Measurements from ENCODE around the gene SV2C.

The SV2C gene

GRCh38 chr5:76180814-76181805, 97.9 kb downstream of the SV2C start:
- Histone ChIP-seq H3K9me2 (replicated peaks; ENCODE audit: insufficient read depth, low read length) (no peaks in the 10 kb centered on the region), H4K20me1 (ENCODE audit: insufficient read depth, low read length) (no peaks in the 10 kb centered on the region), H3F3A (ENCODE audit: insufficient read depth, low read length) (peaks cover 5% of the 10 kb centered on the region; the same call in 1 of the 2 replicates), H2AFZ (ENCODE audit: low read length) (no peak overlapping the region), H3K36me3 (replicated peaks; ENCODE audit: insufficient read depth, low read length) (no peaks in the 10 kb centered on the region), H3K4me3 (ENCODE audit: low read length) (no peak overlapping the region), H3K9ac (ENCODE audit: low read length) (no peak overlapping the region), H3K9me3 (replicated peaks; ENCODE audit: insufficient read depth, low read length) (no peaks in the 10 kb centered on the region), H3K27ac (ENCODE audit: low read length) (no peak overlapping the region), H3K4me2 (ENCODE audit: low read depth, low read length) (no peak overlapping the region), H3K4me1 (ENCODE audit: low read length) (peaks cover 6% of the 10 kb centered on the region), H3K79me2 (ENCODE audit: low read length) (no peaks in the 10 kb centered on the region), H3K27me3 (replicated peaks; ENCODE audit: insufficient read depth, low read length) (no peaks in the 10 kb centered on the region)
- DNase-seq = no peak
- TF ChIP-seq, protein P1, sequence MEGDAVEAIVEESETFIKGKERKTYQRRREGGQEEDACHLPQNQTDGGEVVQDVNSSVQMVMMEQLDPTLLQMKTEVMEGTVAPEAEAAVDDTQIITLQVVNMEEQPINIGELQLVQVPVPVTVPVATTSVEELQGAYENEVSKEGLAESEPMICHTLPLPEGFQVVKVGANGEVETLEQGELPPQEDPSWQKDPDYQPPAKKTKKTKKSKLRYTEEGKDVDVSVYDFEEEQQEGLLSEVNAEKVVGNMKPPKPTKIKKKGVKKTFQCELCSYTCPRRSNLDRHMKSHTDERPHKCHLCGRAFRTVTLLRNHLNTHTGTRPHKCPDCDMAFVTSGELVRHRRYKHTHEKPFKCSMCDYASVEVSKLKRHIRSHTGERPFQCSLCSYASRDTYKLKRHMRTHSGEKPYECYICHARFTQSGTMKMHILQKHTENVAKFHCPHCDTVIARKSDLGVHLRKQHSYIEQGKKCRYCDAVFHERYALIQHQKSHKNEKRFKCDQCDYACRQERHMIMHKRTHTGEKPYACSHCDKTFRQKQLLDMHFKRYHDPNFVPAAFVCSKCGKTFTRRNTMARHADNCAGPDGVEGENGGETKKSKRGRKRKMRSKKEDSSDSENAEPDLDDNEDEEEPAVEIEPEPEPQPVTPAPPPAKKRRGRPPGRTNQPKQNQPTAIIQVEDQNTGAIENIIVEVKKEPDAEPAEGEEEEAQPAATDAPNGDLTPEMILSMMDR (IDR thresholded peaks at IDR 0.05; ENCODE audit: low read length) = no peak

DNA sequence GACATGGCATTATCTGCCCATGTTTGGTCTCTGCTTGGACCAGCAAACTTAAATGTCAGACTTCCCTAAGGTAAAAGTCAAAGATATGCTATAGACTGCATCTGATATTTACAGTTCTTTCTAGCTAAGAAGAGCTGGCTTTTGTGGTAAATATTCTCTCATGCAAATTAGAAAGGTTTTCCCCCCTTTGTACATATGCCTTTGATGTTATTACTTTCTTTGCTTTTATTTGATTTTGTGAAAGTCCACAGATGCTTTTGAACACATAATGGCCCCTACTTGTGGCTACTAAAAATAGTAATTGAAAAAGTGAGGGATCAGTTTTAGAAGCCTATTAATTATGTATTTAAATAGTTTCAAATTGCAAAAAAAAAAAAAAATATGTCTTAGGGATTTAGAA, 104.2 kb downstream of the SV2C start:
- Histone ChIP-seq H3K79me2 (ENCODE audit: low read length) (no peaks in the 10 kb centered on the region), H3K27ac (ENCODE audit: low read length) (no peak overlapping the region), H3K9me2 (replicated peaks; ENCODE audit: insufficient read depth, low read length) (no peaks in the 10 kb centered on the region), H2AFZ (ENCODE audit: low read length) (no peak overlapping the region), H3K9ac (ENCODE audit: low read length) (no peak overlapping the region), H3F3A (ENCODE audit: insufficient read depth, low read length) (no peaks in the 10 kb centered on the region), H3K27me3 (replicated peaks; ENCODE audit: insufficient read depth, low read length) (no peaks in the 10 kb centered on the region), H4K20me1 (ENCODE audit: insufficient read depth, low read length) (no peaks in the 10 kb centered on the region), H3K4me2 (ENCODE audit: low read depth, low read length) (no peak overlapping the region), H3K9me3 (replicated peaks; ENCODE audit: insufficient read depth, low read length) (no peaks in the 10 kb centered on the region), H3K4me3 (ENCODE audit: low read length) (no peak overlapping the region), H3K36me3 (replicated peaks; ENCODE audit: insufficient read depth, low read length) (no peaks in the 10 kb centered on the region), H3K4me1 (ENCODE audit: low read length) (no peaks in the 10 kb centered on the region)
- no peak for DNase-seq
- TF ChIP-seq, protein P1 (IDR thresholded peaks at IDR 0.05; ENCODE audit: low read length) = no peak
- TF ChIP-seq EZH2phosphoT487 (IDR thresholded peaks at IDR 0.05; ENCODE audit: low read length) = no peak
- TF ChIP-seq EZH2 (optimal IDR thresholded peaks at IDR 0.05; ENCODE audit: low read depth, low read length) = no peak

DNA sequence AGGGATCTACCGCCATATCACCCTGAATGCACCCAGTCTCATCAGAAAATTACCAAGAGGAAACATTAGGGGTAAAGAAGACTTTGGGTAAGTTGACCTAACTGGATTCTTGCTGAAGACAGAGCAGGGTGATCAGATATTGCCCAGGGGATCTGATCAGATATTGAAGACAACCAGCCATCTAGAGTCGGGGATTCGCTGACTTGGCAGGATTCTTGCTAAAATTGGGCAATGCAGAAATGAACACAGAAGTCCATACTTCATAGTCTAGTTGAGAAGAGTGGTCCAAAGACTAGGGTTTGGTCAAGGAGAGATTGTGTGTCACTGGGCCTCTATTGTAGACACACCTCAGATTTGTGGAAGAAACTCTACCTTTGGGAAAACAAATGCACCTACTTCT, 107.2 kb downstream of the SV2C start:
- H3K4me3 ChIP-seq (ENCODE audit: low read length) = no peak overlapping the region
- no peaks in the 10 kb centered on the region for H3K4me1 ChIP-seq (ENCODE audit: low read length)
- H3K4me2 ChIP-seq (ENCODE audit: low read depth, low read length) = no peak overlapping the region
- H3K9me2 ChIP-seq (replicated peaks; ENCODE audit: insufficient read depth, low read length) = no peaks in the 10 kb centered on the region
- H3K9me3 ChIP-seq (replicated peaks; ENCODE audit: insufficient read depth, low read length) = no peaks in the 10 kb centered on the region
- no peaks in the 10 kb centered on the region for H3K36me3 ChIP-seq (replicated peaks; ENCODE audit: insufficient read depth, low read length)
- DNase-seq = no peak
- TF ChIP-seq EZH2 (optimal IDR thresholded peaks at IDR 0.05; ENCODE audit: low read depth, low read length) = no peak
- TF ChIP-seq EZH2phosphoT487 (IDR thresholded peaks at IDR 0.05; ENCODE audit: low read length) = no peak
- TF ChIP-seq, protein P1 (IDR thresholded peaks at IDR 0.05; ENCODE audit: low read length) = no peak
- H3K27me3 ChIP-seq (replicated peaks; ENCODE audit: insufficient read depth, low read length) = no peaks in the 10 kb centered on the region
- H3F3A ChIP-seq (ENCODE audit: insufficient read depth, low read length) = no peaks in the 10 kb centered on the region
- H3K27ac ChIP-seq (ENCODE audit: low read length) = no peak overlapping the region
- no peak overlapping the region for H3K9ac ChIP-seq (ENCODE audit: low read length)
- no peaks in the 10 kb centered on the region for H3K79me2 ChIP-seq (ENCODE audit: low read length)
- no peaks in the 10 kb centered on the region for H4K20me1 ChIP-seq (ENCODE audit: insufficient read depth, low read length)
- no peak overlapping the region for H2AFZ ChIP-seq (ENCODE audit: low read length)
